HepG2 (cell line): ENCODE measurements around the gene CFTR. TPM values are rescaled to one million over a fixed set of nuclear protein-coding genes. Genes with fewer than 3 reads are reported as not detected.
A peak's percentile ranks its signal among the peaks of the same experiment; 100 is the strongest.

Experiments used
- ATAC-seq: fragments of 200-7000 bp; cut with Tn5 transposase; 3 replicates; pipeline ENCODE4 v1.9.1; 2020; ENCODE audit warnings: mild to moderate bottlenecking, moderate library complexity
- BruUV-seq: library from RNA; stranded (reverse); fragments of 400-500 nt; replicated peaks from 2 replicates; lab custom pipeline; 2021; lab: Mats Ljungman, UMichigan
- CTCF ChIA-PET: fragments of 300-600 bp; formaldehyde crosslinking; extraction: SDS; loops from one replicate; lab custom pipeline; 2021; ENCODE audit warnings: low total read pairs, inconsistent platforms, low intra/inter-chr PET ratio; lab: Yijun Ruan, JAX
- POLR2A ChIA-PET: fragments of 350-600 bp; sonication (Branson Sonifier 250); formaldehyde crosslinking; loops from one replicate; lab custom pipeline; 2020; ENCODE audit warnings: antibody characterized with exemption, inconsistent platforms; lab: Yijun Ruan, JAX
- DNase-seq: peaks from one replicate; pipeline ENCODE4 v3.0.0-alpha.2; 2015; ENCODE audit warnings: low spot score
- FAIRE-seq: peaks from 3 replicates; lab custom pipeline; 2011; peaks lifted over from hg19 to GRCh38; lab: Jason Lieb, UNC
- H2AFZ ChIP-seq: one replicate; pipeline ENCODE4 v1.6.1; 2011; ENCODE audit warnings: low read length, inconsistent platforms
- H3K27ac ChIP-seq: fragments of 300-600 bp; 3 replicates; pipeline ENCODE4 v1.8.0; 2011; ENCODE audit warnings: mixed run types, mild to moderate bottlenecking, mixed read lengths, low read length, inconsistent platforms; ENCODE audit not compliant: insufficient read depth; ENCODE audit errors: extremely low read length
- H3K27me3 ChIP-seq, 2 experiments: fragments of 200-600 bp in 1 of 2; 2 replicates in 1 of 2; 3 replicates in 1 of 2; pipeline versions ENCODE4 v1.6.0 to v1.8.0; 2011; ENCODE audit warnings: low read length in 2 of 2, mild to moderate bottlenecking in 2 of 2, moderate library complexity in 2 of 2, inconsistent platforms in 1 of 2; ENCODE audit not compliant: insufficient read depth in 2 of 2, control insufficient read depth in 1 of 2
- H3K36me3 ChIP-seq, 2 experiments: fragments of 200-600 bp in 1 of 2; replicated peaks in 1 of 2; 2 replicates in 1 of 2; 3 replicates in 1 of 2; pipeline versions ENCODE4 v1.5.1 to v1.8.0; 2011; ENCODE audit warnings: low read length in 2 of 2, inconsistent platforms in 1 of 2; ENCODE audit not compliant: insufficient read depth in 2 of 2, control insufficient read depth in 1 of 2
- H3K4me1 ChIP-seq: 2 replicates; pipeline ENCODE4 v1.5.1; 2012; ENCODE audit warnings: low read length, inconsistent platforms; ENCODE audit not compliant: insufficient read depth
- H3K4me2 ChIP-seq: 2 replicates; pipeline ENCODE4 v1.6.0; 2011; ENCODE audit warnings: low read depth, low read length, inconsistent platforms
- H3K4me3 ChIP-seq, 3 experiments: fragments of 200-600 bp in 1 of 3; sonication (generic), shearing (Covaris generic) in 1 of 3; replicated peaks in 1 of 3; 2 replicates each; pipeline ENCODE4 v1.5.1; 2011 to 2016; ENCODE audit warnings: low read length in 3 of 3, inconsistent platforms in 2 of 3, low read depth in 2 of 3, mild to moderate bottlenecking in 2 of 3, control low read depth in 1 of 3, mixed read lengths in 1 of 3; ENCODE audit not compliant: insufficient read depth in 1 of 3
- H3K79me2 ChIP-seq: one replicate; pipeline ENCODE4 v1.6.1; 2011; ENCODE audit warnings: low read length, inconsistent platforms; ENCODE audit not compliant: insufficient read depth
- H3K9ac ChIP-seq: 2 replicates; pipeline ENCODE4 v1.6.0; 2011; ENCODE audit warnings: mild to moderate bottlenecking, low read depth, low read length, inconsistent platforms; ENCODE audit not compliant: insufficient read depth
- H3K9me3 ChIP-seq: 2 replicates; pipeline ENCODE4 v1.5.1; 2012; ENCODE audit warnings: mild to moderate bottlenecking, low read length
- H4K20me1 ChIP-seq: 2 replicates; pipeline ENCODE4 v1.6.0; 2011; ENCODE audit warnings: inconsistent platforms, mild to moderate bottlenecking, low read length, moderate library complexity; ENCODE audit not compliant: insufficient read depth
- ATF6 ChIP-seq: sonication (generic); formaldehyde crosslinking; conservative IDR thresholded peaks from 2 replicates; pipeline ENCODE4 v1.4.0; 2020; ENCODE audit warnings: missing genetic modification reagents
- ELF4 ChIP-seq: sonication (generic); formaldehyde crosslinking; IDR thresholded peaks from 2 replicates; pipeline ENCODE4 v1.5.0; 2020; ENCODE audit warnings: missing genetic modification reagents, mild to moderate bottlenecking, moderate library complexity, borderline replicate concordance
- MAFF ChIP-seq: IDR thresholded peaks from 2 replicates; pipeline ENCODE4 v1.6.1; 2011; ENCODE audit warnings: low read depth, low read length, improper control_type of control experiment
- MAFK ChIP-seq, 2 experiments: IDR thresholded peaks in 1 of 2; conservative IDR thresholded peaks in 1 of 2; 2 replicates each; pipeline ENCODE4 v1.6.1; 2011; ENCODE audit warnings: improper control_type of control experiment in 2 of 2, low read length in 2 of 2
- MYPOP ChIP-seq: sonication (generic); formaldehyde crosslinking; IDR thresholded peaks from 2 replicates; pipeline ENCODE4 v1.8.1; 2023; ENCODE audit warnings: mild to moderate bottlenecking, moderate library complexity, missing genetic modification reagents
- RFXANK ChIP-seq: IDR thresholded peaks from 2 replicates; pipeline ENCODE4 v1.6.1; 2016
- SIN3A ChIP-seq: IDR thresholded peaks from 2 replicates; pipeline ENCODE4 v1.6.1; 2011; ENCODE audit warnings: low read depth, mild to moderate bottlenecking, control low read depth, low read length, borderline replicate concordance
- SNRNP70 ChIP-seq: fragments of 200-400 bp; formaldehyde crosslinking; IDR thresholded peaks from 2 replicates; pipeline ENCODE4 v1.6.1; 2017; ENCODE audit warnings: mild to moderate bottlenecking, low read depth, low read length, moderate library complexity
- TAF15 ChIP-seq: fragments of 200-400 bp; formaldehyde crosslinking; IDR thresholded peaks from one replicate; pipeline ENCODE4 v1.6.1; 2018; ENCODE audit warnings: mild to moderate bottlenecking, low read depth, low read length; ENCODE audit not compliant: poor library complexity, severe bottlenecking
- ZKSCAN8 ChIP-seq: IDR thresholded peaks from 2 replicates; pipeline ENCODE4 v1.6.1; 2016; ENCODE audit warnings: borderline replicate concordance, missing genetic modification reagents, missing compliant biosample characterization
- ZNF260 ChIP-seq: sonication (generic); formaldehyde crosslinking; IDR thresholded peaks from 2 replicates; pipeline ENCODE4 v1.4.0; 2020; ENCODE audit warnings: missing genetic modification reagents, low read depth, mild to moderate bottlenecking, borderline replicate concordance
- ZNF382 ChIP-seq: sonication (generic); formaldehyde crosslinking; IDR thresholded peaks from 2 replicates; pipeline ENCODE4 v1.5.0; 2020; ENCODE audit warnings: missing genetic modification reagents, mild to moderate bottlenecking, borderline replicate concordance
- ZNF562 ChIP-seq: sonication (generic); formaldehyde crosslinking; IDR thresholded peaks from 2 replicates; pipeline ENCODE4 v1.8.0; 2022; ENCODE audit warnings: missing genetic modification reagents, borderline replicate concordance
- in situ Hi-C: cut with HindIII; loops from 2 replicates; pipeline ENCODE4 v1.10.0; 2017; ENCODE audit warnings: low pct_unique_long_range_greater_than_20kb; ENCODE audit not compliant: extremely low pct_ligation_motif_present
- intact Hi-C: fragments of 100-400 bp; cut with micrococcal nuclease; formaldehyde crosslinking; loops from one replicate; pipeline ENCODE4 v1.10.0; 2022; ENCODE audit not compliant: unreplicated experiment
- polyA plus RNA-seq, 8 experiments: library from polyadenylated mRNA; depleted of rRNA in 3 of 8; stranded (reverse) in 7 of 8; unstranded in 1 of 8; fragments of >200 nt; fragmentation: Illumina TruSeq in 4 of 8; extraction: Trizol in 4 of 8; gene quantifications; 2 replicates each; pipeline versions ENCODE4 v1.2.1 to v1.2.3, GENCODE V29; 2011 to 2016; ENCODE audit warnings: low read depth in 4 of 8, missing spikeins in 1 of 8, mixed read lengths in 1 of 8; ENCODE audit not compliant: insufficient read depth in 1 of 8
- total RNA-seq, 5 experiments: library from RNA; depleted of rRNA; stranded (reverse); fragments of >200 nt; fragmentation: Illumina TruSeq; extraction: Trizol; gene quantifications; 2 replicates each; pipeline ENCODE4 v1.2.3, GENCODE V29; 2016; ENCODE audit warnings: low read depth in 1 of 5
- TF ChIP-seq, protein P1 (sequence below): sonication (generic); formaldehyde crosslinking; IDR thresholded peaks from 2 replicates; pipeline ENCODE4 v1.4.0; 2020; ENCODE audit warnings: missing genetic modification reagents, borderline replicate concordance

CFTR gene
- total and polyA plus RNA-seq, 2 of the 13 experiments (the other 11 are each of a cell fraction or from before 2014, with no cell fraction given), result not detected

DNA sequence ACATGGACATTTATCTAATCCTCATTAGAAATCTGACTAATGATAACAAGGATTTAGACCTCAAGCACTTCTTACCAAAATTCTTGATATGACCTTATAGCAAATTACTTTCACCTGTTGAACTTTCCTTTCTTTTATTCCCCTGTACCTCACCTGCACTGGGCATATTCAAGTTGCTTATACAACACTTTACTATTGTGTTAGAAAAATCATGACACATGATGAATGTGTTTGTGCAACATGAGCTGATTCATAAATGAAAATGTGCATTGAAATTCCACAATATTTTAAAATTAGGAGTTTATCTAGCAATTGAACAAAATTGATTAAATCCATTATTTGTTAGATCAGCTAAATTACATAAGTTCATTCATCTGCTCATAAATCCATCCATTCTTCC is 160.6 kb downstream of the CFTR start:
- ATAC-seq, result no peak
- CTCF ChIA-PET, result no interaction called here
- H3K27ac ChIP-seq, result no peak overlapping the region
- in situ Hi-C loops, result no loop called here
- no peaks in the 10 kb centered on the region for H3K27me3 ChIP-seq
- FAIRE-seq, result no peak
- 0 out of 2 replicates have a peak, but pooled peaks cover 2% of the 10 kb centered on the region for H4K20me1 ChIP-seq
- H3K4me3 ChIP-seq, result no peak overlapping the region
- H3K4me2 ChIP-seq, result no peak overlapping the region
- H2AFZ ChIP-seq, result no peak overlapping the region
- no peaks in the 10 kb centered on the region for H3K36me3 ChIP-seq
- no peak overlapping the region for H3K9ac ChIP-seq
- intact Hi-C loops, result no loop called here
- no peaks in the 10 kb centered on the region for H3K79me2 ChIP-seq
- H3K4me1 ChIP-seq, result no peaks in the 10 kb centered on the region
- no peak for DNase-seq
- BruUV-seq, result no TSS peak
- TF ChIP-seq MAFK (conservative IDR thresholded peaks at IDR 0.05 in 1 of 2, IDR thresholded peaks at IDR 0.05 in 1 of 2; ENCODE audit: low read length in 2 of 2) (0 out of 4 replicates have a peak, but pooled peaks of 1 of the 2 experiments have one; percentile 11), ZKSCAN8 (CRISPR knock-in tag) (no peak), MAFF (0 out of 2 replicates have a peak, but pooled peaks have one; percentile 10), ZNF382 (CRISPR knock-in tag) (no peak)
- POLR2A ChIA-PET, result no interaction called here
- no peaks in the 10 kb centered on the region for H3K9me3 ChIP-seq

GRCh38 chr7:117645481-117646165 is 165.8 kb downstream of the CFTR start:
- DNase-seq, result no peak
- FAIRE-seq, result no peak
- intact Hi-C loops, result no loop called here
- TF ChIP-seq RFXANK (CRISPR knock-in tag) (no peak), SNRNP70 (no peak), TAF15 (no peak), ZNF260 (CRISPR knock-in tag) (no peak), ELF4 (CRISPR knock-in tag) (no peak), ATF6 (CRISPR knock-in tag) (no peak), SIN3A (no peak), ZNF562 (CRISPR knock-in tag) (no peak), MYPOP (no peak)
- TF ChIP-seq, protein P1, sequence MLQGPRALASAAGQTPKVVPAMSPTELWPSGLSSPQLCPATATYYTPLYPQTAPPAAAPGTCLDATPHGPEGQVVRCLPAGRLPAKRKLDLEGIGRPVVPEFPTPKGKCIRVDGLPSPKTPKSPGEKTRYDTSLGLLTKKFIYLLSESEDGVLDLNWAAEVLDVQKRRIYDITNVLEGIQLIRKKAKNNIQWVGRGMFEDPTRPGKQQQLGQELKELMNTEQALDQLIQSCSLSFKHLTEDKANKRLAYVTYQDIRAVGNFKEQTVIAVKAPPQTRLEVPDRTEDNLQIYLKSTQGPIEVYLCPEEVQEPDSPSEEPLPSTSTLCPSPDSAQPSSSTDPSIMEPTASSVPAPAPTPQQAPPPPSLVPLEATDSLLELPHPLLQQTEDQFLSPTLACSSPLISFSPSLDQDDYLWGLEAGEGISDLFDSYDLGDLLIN (CRISPR knock-in tag), result no peak

More at GRCh38 chr7:117645481-117646165, 165.8 kb downstream of the CFTR start:
- Histone ChIP-seq H3K27ac (no peak overlapping the region), H3K4me1 (no peaks in the 10 kb centered on the region), H3K4me3 (no peak overlapping the region), H3K9me3 (no peaks in the 10 kb centered on the region), H3K79me2 (no peaks in the 10 kb centered on the region), H3K9ac (no peak overlapping the region), H3K4me2 (no peak overlapping the region), H4K20me1 (no peaks in the 10 kb centered on the region), H2AFZ (no peak overlapping the region), H3K27me3 (no peaks in the 10 kb centered on the region), H3K36me3 (no peaks in the 10 kb centered on the region)
- POLR2A ChIA-PET, result no interaction called here
- in situ Hi-C loops, result no loop called here
- CTCF ChIA-PET, result no interaction called here
- no TSS peak for BruUV-seq
- ATAC-seq, result no peak
